Measurements from ENCODE around the gene PRAMEF13.
"Not testable (repeated sequence)": the region's sequence is repeated elsewhere in the genome, so short reads cannot be mapped to it uniquely, and the experiment has no call there.

PRAMEF13 gene, protein sequence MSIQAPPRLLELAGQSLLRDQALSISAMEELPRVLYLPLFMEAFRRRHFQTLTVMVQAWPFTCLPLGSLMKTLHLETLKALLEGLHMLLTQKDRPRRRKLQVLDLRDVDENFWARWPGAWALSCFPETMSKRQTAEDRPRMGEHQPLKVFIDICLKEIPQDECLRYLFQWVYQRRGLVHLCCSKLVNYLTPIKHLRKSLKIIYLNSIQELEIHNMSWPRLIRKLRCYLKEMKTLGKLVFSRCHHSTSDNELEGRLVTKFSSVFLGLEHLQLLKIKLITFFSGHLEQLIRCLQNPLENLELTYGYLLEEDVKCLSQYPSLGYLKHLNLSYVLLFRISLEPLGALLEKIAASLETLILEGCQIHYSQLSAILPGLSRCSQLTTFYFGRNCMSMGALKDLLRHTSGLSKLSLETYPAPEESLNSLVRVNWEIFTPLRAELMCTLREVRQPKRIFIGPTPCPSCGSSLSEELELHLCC

GRCh38 chr1:13201309-13201708, at the start of gene PRAMEF13:
PRAMEF13 (minus strand) TSS chr1:13201409; CDS start chr1:13199589, 1,820 bp downstream.
- not testable (repeated sequence) for DNase-seq (ENCODE audit: low read depth)

DNA sequence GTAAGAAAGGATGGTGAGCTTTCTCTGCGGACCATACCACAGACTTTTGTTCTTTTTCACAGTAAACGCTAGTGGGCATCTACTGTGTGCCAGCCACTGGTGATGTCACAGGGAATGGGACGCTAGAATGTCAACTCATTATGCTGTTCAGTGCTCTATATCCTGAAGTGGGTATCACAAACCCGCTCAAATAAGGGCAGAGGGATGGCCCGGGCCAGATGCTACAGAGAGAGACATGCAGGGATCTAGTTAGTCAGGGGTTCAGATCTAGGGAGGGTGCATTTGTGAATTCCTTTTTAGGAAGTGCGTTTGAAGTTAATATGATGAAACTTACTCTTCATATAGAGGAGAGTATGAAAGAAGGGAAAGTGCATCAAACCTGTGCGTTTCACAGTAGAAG, 45.9 kb upstream of the PRAMEF13 start:
- DNase-seq (ENCODE audit: low read depth), result not testable (repeated sequence)

- not testable (repeated sequence) for DNase-seq (ENCODE audit: low read depth)
Measured at GRCh38 chr1:13246554-13246871, 45.3 kb upstream of the PRAMEF13 start.

- not testable (repeated sequence) for DNase-seq (ENCODE audit: low read depth)
Measured at GRCh38 chr1:13245841-13246553, 44.8 kb upstream of the PRAMEF13 start.

DNA sequence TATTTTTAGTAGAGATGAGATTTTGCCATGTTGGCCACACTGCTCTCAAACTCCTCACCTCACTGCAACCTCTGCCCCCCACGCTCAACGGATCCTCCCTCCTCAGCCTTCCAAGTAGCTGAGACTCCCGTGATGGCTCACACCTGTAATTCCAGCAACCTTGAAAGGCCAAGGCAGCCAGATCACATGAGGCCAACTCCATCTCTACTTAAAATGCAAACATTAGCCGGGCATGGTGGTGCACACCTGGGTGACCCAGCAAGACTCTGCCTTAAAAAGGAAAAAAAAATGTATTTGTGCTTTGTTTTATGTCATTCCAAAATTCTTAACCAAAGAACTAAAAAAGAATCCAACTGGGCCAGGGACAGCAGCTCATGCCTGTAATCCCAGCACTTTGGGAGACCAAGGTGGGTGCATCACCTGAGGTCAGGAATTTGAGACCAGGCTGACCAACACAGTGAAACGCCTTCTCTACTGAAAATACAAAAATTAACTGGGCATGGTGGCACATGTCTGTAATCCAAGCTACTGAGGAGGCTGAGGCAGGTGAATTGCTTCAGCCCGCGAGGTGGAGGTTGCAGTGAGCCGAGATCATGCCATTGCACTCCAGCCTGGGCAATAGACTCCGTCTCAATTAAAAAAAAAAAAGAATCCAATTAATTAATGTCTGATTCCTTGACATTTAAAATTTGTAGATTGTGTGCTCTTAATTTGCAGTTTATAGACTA, 42.5 kb upstream of the PRAMEF13 start:
- not testable (repeated sequence) for DNase-seq (ENCODE audit: low read depth)

GRCh38 chr1:13239633-13240032, 38.4 kb upstream of the PRAMEF13 start:
- DNase-seq (ENCODE audit: low read depth), result not testable (repeated sequence)

DNA sequence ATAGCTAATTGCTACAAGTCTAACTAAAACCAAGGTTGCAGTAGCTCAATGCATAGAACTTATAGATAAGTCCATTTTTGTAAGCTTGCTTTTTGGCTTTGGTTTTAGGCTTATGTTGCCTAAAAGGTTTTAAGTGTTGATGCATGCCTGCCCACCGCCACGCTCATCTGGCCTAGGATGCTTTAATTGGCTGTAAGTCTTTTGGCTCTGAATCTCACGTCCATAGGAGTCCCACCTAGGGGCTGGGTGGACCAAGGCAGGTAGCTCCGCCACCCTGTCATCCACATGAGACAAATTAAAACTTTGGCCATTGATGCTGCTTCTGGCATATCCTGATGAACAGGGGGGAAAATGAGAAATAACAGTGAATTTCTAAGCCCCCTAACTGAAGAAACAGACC, 36.4 kb upstream of the PRAMEF13 start:
- DNase-seq (ENCODE audit: low read depth), result not testable (repeated sequence)

GRCh38 chr1:13234057-13234456, 32.8 kb upstream of the PRAMEF13 start:
- not testable (repeated sequence) for DNase-seq (ENCODE audit: low read depth)

GRCh38 chr1:13232056-13232455, 30.8 kb upstream of the PRAMEF13 start:
- DNase-seq (ENCODE audit: low read depth), result not testable (repeated sequence)

GRCh38 chr1:13231061-13231750, 30.0 kb upstream of the PRAMEF13 start:
- DNase-seq (ENCODE audit: low read depth), result not testable (repeated sequence)

DNA sequence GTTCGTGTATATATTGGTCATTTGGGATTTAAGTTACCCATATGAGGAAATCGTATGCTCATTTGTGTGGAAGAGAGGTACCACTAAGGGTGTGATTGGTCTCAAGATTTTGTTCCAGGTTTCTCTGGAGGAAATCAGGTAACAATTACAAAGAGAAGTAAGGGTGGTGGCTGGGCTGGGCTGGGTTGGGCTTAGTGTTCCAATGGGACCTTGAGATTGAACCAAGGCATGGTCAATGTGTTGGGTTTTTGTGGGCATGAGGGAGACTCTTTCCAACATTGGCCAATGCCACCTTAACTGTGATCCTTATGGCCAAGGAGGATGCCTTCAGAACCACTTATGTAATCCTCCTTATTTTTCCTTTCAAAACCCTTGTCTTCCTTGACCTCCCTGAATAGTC, 29.4 kb upstream of the PRAMEF13 start:
- DNase-seq (ENCODE audit: low read depth), result not testable (repeated sequence)

DNA sequence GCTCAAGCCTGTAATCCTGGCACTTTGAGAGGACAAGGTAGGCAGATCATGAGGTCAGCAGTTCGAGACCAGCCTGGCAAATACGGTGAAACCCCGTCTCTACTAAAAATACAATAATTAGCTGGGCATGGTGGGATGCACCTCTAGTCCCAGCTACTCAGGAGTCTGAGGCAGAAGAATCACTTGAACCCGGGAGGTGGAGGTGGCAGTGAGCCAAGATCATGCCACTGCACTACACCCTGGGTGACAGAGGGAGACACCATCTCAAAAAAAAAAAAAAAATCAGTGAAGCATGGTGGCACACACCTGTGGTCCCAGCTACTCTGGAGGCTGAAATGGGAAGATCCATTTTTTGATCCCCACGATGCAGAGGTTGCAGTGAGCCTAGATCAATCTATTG, 28.9 kb upstream of the PRAMEF13 start:
- not testable (repeated sequence) for DNase-seq (ENCODE audit: low read depth)

GRCh38 chr1:13228343-13228781, 27.2 kb upstream of the PRAMEF13 start:
- no peak for DNase-seq (ENCODE audit: low read depth)

GRCh38 chr1:13227271-13228055, 26.3 kb upstream of the PRAMEF13 start:
- DNase-seq (ENCODE audit: low read depth), result not testable (repeated sequence)

DNA sequence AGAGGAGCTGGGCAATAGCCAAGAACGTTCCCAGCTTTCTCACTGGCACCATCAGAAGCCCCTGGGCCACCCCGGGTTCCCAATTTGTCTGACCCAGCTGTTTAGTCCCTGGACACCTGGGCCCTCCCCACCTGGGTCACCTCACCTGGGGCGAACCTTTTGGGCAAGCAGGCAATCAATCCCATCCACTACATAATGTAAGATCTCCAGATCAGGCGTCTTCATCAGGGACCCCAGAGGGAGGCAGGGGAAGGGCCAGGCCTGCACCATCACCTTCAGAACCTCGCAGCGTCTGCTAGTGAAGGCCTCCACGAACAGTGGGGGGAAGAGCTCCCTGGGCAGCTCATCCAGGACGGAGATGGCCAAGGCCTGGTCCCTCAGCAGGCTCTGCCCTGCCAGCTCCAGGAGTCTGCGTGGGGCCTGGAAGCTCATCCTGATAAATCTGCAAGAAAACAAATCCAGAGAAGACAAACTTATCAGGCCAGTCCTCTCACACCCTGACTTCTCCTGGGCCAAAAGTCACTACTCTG, 24.5 kb upstream of the PRAMEF13 start, which contains the start of gene PRAMEF18:
Gene PRAMEF18 (minus strand): TSS at position 480 of the 530 bp plus-strand sequence. CDS start 48 bp downstream, at position 432.
- DNase-seq (ENCODE audit: low read depth), result not testable (repeated sequence)

- DNase-seq (ENCODE audit: low read depth), result no peak
Measured at GRCh38 chr1:13224480-13225060, 23.4 kb upstream of the PRAMEF13 start.

DNA sequence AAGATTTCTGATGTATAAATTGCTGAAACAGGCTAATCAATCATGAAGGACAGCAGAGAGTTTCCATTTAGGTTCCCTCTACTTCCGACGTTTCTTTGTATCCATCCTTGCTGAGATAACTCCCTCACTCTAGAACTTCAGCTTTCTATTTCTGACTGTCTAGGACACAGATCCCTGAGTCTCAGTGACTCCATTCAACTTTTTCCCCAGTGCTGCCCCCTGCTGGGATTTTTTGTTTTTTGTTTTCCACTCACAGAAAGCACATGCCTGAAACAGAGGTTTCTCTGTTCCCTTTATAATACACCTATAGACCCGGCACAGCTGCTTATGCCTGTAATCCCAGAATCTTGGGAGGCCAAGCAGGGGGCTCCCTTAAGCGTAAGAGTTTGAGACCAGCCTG, 21.6 kb upstream of the PRAMEF13 start:
- DNase-seq (ENCODE audit: low read depth), result not testable (repeated sequence)

DNA sequence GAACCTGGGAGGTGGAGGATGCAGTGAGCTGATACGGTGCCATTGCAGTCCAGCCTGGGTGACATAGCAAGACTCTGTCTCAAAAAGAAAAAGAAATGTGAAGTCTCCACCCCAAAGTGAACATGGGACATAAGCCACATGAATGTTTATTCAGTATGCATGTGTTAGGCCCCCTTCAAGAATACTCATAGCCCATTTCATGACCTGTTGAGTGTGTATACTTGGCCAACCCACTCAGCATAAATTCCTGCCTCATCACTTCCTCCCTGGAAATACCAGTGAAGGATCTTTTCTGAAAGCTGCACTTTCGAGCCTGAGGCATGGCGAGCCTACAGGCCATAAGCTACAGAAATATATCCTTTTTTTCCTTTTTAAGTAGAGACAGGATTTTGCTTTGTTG, 18.0 kb upstream of the PRAMEF13 start:
- not testable (repeated sequence) for DNase-seq (ENCODE audit: low read depth)

GRCh38 chr1:13216619-13217018, 15.4 kb upstream of the PRAMEF13 start:
- not testable (repeated sequence) for DNase-seq (ENCODE audit: low read depth)

DNA sequence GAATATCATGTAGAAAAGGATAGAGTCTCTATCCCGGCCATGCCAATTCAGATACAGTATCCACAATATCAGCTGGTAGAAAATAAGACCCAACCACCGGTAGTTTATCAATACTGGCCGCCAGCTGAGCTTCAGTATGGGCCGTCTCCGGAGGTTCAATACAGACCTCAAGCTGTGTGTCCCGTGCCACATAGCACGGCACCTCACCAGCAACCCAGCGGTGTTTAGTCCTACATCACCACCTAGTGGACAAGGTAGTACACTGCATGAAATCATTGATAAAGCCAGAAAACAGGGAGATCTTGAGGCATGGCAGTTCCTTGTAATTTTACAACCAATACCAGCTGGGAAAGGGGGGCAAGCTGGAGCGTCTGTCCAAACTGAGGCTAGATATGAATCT, 7.5 kb upstream of the PRAMEF13 start:
- DNase-seq (ENCODE audit: low read depth), result not testable (repeated sequence)

Data from amniotic epithelial cell (primary cell).